ENCODE measurements around the gene BCOR. TPM values are rescaled to one million over a fixed set of nuclear protein-coding genes. Genes with fewer than 3 reads are reported as not detected.

Gene BCOR
- total RNA-seq, 2 experiments from 2014 or later = 48.0 to 64.3 TPM

DNA sequence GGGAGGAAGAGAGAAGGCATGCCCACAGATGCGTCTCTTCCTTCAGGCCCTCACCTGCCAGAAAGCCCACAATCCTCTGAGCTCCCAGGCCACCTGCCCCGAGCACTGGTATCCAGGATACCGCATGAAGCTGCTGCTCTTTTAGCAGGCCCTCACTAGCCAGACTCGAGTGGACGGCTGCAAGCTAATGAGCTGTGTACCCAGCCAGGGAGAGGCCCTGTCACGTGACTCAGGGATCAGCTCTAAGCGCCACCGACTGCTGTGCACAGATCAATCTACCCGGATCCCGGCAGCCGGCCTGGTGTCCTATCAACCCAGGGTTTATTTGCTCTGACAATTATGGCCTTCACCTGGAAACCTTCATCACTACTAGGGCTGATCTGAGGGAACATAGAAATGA is 39.0 kb downstream of the BCOR start:
- Histone ChIP-seq H3K79me2 (ENCODE audit: insufficient read depth, low read depth, low read length) (no peaks in the 10 kb centered on the region), H4K20me1 (ENCODE audit: insufficient read depth, low read length) (no peaks in the 10 kb centered on the region), H3K27ac (ENCODE audit: low read depth, low read length, poor library complexity, severe bottlenecking) (no peak overlapping the region), H3K4me3 (ENCODE audit: low read depth, low read length, poor library complexity, severe bottlenecking) (no peak overlapping the region), H3K4me1 (ENCODE audit: insufficient read depth, low read length, poor library complexity, severe bottlenecking) (no peaks in the 10 kb centered on the region), H3K36me3 (ENCODE audit: insufficient read depth, low read length) (peaks cover 100% of the 10 kb centered on the region), H2AFZ (ENCODE audit: low read length) (no peak overlapping the region), H3K9me3 (ENCODE audit: low read length) (no peaks in the 10 kb centered on the region), H3K9me2 (ENCODE audit: insufficient read depth, low read length) (no peaks in the 10 kb centered on the region), H3K4me2 (ENCODE audit: low read length) (no peak overlapping the region)
- no TSS peak for BruUV-seq (replicated peaks)
- intact Hi-C loops (cut with micrococcal nuclease; ENCODE audit: unreplicated experiment) = no loop called here
- TF ChIP-seq CTCF (conservative IDR thresholded peaks at IDR 0.05; ENCODE audit: low read length) (no peak), EZH2phosphoT487 (IDR thresholded peaks at IDR 0.05; ENCODE audit: borderline replicate concordance, low read depth, low read length) (no peak)
- POLR2A ChIA-PET = no interaction called here
- CTCF ChIA-PET (ENCODE audit: unreplicated experiment) = no interaction called here
- DNase-seq (ENCODE audit: low spot score) = no peak

GRCh38 chrX:40057405-40057804 is 40.4 kb downstream of the BCOR start:
- Histone ChIP-seq H3K9me3 (ENCODE audit: low read length) (no peaks in the 10 kb centered on the region), H4K20me1 (ENCODE audit: insufficient read depth, low read length) (no peaks in the 10 kb centered on the region), H3K4me3 (ENCODE audit: low read depth, low read length, poor library complexity, severe bottlenecking) (no peak overlapping the region), H3K9me2 (ENCODE audit: insufficient read depth, low read length) (no peaks in the 10 kb centered on the region), H3K36me3 (ENCODE audit: insufficient read depth, low read length) (peaks cover 100% of the 10 kb centered on the region), H3K4me1 (ENCODE audit: insufficient read depth, low read length, poor library complexity, severe bottlenecking) (no peaks in the 10 kb centered on the region), H2AFZ (ENCODE audit: low read length) (no peak overlapping the region), H3K79me2 (ENCODE audit: insufficient read depth, low read depth, low read length) (no peaks in the 10 kb centered on the region), H3K27ac (ENCODE audit: low read depth, low read length, poor library complexity, severe bottlenecking) (no peak overlapping the region), H3K4me2 (ENCODE audit: low read length) (no peak overlapping the region)
- no TSS peak for BruUV-seq (replicated peaks)
- no peak for DNase-seq (ENCODE audit: low spot score)
- peak; percentile 29; the same call in 1 of the 2 replicates for TF ChIP-seq CTCF (conservative IDR thresholded peaks at IDR 0.05; ENCODE audit: low read length)
- no peak for TF ChIP-seq EZH2phosphoT487 (IDR thresholded peaks at IDR 0.05; ENCODE audit: borderline replicate concordance, low read depth, low read length)
- intact Hi-C loops (cut with micrococcal nuclease; ENCODE audit: unreplicated experiment) = no loop called here
- ChIA-PET CTCF (ENCODE audit: unreplicated experiment) (no interaction called here), POLR2A (no interaction called here)

DNA sequence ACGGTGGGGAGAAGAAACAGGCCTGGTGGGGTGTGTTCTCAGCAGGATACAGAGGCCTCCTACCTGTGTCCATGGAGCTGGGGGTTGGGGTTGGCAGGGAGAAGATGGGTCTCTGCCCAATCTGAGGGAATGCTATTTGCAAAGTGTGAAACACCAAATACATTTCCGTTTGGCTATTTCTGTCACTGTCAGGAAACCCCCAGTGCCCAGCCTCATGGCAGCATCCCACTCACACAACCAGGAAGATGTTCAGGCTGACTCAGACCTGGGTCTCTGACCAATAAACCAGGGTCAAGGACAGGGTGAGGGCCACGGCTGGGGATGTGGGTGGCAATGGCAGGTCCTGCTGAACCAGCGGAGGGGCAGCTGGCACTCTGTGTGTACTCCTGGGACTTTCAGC is 41.3 kb downstream of the BCOR start:
- peaks cover 100% of the 10 kb centered on the region for H3K36me3 ChIP-seq (ENCODE audit: insufficient read depth, low read length)
- no peak overlapping the region for H3K27ac ChIP-seq (ENCODE audit: low read depth, low read length, poor library complexity, severe bottlenecking)
- H3K9me3 ChIP-seq (ENCODE audit: low read length) = peaks cover 4% of the 10 kb centered on the region; the same call in 1 of the 2 replicates
- CTCF ChIA-PET (ENCODE audit: unreplicated experiment) = no interaction called here
- H3K79me2 ChIP-seq (ENCODE audit: insufficient read depth, low read depth, low read length) = no peaks in the 10 kb centered on the region
- H3K4me2 ChIP-seq (ENCODE audit: low read length) = no peak overlapping the region
- no peak overlapping the region for H2AFZ ChIP-seq (ENCODE audit: low read length)
- H3K4me3 ChIP-seq (ENCODE audit: low read depth, low read length, poor library complexity, severe bottlenecking) = no peak overlapping the region
- intact Hi-C loops (cut with micrococcal nuclease; ENCODE audit: unreplicated experiment) = no loop called here
- H3K9me2 ChIP-seq (ENCODE audit: insufficient read depth, low read length) = no peaks in the 10 kb centered on the region
- POLR2A ChIA-PET = no interaction called here
- no peak for TF ChIP-seq CTCF (conservative IDR thresholded peaks at IDR 0.05; ENCODE audit: low read length)
- TF ChIP-seq EZH2phosphoT487 (IDR thresholded peaks at IDR 0.05; ENCODE audit: borderline replicate concordance, low read depth, low read length) = no peak
- DNase-seq (ENCODE audit: low spot score) = no peak
- no peaks in the 10 kb centered on the region for H4K20me1 ChIP-seq (ENCODE audit: insufficient read depth, low read length)
- no TSS peak for BruUV-seq (replicated peaks)
- H3K4me1 ChIP-seq (ENCODE audit: insufficient read depth, low read length, poor library complexity, severe bottlenecking) = no peaks in the 10 kb centered on the region
